ENCODE data around the gene MTERF4.

MTERF4 gene

GRCh38 chr2:241068942-241069810 lies 32.9 kb downstream of the MTERF4 start:
- DNase-seq = no peak

- no peak for DNase-seq
These were observed 33.7 kb downstream of the MTERF4 start for GRCh38 chr2:241068136-241068941.

DNA sequence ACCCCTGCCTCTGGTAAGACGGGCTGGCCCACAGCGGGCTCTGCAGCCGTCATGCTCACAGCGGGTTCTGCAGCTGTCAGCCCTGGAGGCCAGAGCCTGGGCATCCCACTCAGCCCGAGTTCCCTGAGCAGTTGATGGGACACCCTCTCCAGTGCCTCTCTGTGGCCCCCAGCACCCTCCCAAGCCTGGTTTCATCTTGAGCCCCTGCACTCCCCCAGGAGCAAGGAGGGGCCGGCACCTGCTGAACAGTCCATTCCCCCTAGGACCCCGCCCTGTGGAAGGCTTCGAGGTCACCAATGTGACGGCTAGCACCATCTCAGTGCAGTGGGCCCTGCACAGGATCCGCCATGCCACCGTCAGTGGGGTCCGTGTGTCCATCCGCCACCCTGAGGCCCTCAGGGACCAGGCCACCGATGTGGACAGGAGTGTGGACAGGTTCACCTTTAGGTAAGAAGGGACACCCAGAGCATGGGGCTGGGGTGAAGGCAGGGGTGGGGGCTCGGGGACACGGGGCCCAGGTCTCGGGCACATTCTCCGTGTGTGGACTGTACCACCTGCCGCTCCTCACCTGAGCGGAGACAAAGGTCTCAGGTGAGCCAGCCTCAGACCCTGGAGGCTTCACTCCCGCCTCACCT lies 34.5 kb downstream of the MTERF4 start:
- DNase-seq = no peak

DNA sequence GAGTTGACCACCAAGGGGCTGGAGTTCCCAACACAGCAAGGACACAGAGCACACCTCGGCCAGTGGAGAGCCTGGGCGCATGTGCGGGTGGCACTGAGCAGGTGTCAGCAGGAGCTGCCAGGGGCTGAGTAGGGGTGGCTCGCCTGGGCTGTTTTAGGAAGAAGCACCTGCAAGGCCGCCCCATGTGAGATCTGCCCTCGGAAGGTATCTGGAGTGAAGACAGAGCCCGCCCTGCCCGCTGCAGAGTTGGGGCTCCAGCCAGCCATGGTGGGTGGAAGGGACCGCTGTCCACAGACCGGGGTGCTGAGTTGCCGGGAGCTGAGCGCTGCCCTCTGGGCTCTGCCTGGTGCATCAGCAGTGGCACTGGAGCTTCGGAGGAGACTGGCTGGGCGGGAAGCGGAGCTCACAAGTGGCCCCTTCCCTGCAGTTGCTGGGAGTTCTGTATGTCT lies 35.2 kb downstream of the MTERF4 start:
- no peak for DNase-seq

- no peak for DNase-seq
These were observed 35.8 kb downstream of the MTERF4 start for GRCh38 chr2:241066171-241066892.

DNA sequence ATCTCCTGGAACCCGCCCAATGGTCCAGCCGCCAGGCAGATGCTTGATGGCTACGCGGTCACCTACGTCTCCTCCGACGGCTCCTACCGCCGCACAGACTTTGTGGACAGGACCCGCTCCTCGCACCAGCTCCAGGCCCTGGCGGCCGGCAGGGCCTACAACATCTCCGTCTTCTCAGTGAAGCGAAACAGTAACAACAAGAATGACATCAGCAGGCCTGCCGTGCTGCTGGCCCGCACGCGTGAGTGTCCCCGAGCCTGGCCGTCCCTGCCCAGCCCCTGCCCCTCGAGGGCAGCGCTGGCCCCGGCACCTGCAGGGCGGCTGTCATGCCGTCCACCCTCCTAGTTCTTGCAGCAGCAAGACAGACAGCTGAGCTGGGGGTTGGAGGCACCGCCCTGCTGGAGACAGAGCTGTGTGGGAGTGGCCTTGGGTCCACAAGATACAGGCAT lies 36.7 kb downstream of the MTERF4 start:
- DNase-seq = no peak

DNA sequence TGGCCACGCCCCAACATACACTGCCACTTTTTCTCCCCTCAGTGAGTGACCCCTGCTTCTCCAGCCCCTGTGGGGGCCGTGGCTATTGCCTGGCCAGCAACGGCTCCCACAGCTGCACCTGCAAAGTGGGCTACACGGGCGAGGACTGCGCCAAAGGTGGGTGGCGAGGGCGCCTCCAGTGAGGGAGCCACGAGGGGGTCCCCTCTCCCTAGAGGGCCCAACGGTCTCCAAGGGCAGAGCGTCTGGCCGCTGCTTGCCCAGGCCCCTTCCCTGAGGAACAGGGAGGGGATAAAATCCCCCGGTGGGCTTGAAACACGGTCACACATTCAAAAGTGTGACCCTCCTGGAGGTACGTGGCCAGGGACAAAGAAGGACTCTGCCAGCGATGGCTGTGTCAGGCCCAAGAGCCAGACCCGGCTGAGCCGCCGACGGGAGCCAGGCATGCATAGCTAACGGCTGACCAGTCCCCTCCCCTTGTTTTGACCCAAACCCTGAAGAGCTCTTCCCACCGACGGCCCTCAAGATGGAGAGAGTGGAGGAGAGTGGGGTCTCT lies 37.2 kb downstream of the MTERF4 start:
- DNase-seq = no peak

DNA sequence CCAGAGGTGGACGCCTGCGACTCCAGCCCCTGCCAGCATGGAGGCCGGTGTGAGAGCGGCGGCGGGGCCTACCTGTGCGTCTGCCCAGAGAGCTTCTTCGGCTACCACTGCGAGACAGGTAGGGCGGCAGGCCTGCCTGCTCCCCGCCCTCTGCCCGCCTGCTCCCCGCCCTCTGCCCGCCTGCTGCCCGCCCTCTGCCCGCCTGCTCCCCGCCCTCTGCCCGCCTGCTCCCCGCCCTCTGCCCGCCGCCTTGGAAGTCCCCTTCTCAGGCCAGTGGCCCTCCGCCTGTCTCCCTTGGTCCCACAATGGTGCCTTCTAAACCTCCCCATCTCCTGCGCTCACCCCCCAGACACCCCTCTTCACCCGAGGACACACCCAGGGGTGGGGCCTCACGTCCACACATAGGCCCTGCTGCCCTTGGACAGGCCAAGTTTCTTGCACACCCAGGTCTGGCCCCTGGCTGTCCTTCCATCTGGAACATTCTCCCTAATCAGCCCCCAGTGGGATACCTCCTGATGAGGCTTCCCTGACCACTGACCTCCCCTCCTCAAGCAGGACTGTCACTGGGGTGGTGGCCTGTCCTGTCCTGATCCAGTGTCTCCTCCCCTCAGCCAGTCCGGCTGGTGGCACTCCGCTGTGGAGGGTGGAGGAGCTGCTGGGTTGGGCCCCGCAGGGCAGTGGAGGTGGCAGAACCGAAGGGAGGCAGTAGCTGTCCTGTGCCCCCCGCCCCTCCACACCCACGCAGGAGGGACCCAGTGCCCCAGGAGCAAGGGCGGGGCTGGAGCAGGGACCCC lies 37.9 kb downstream of the MTERF4 start:
- peak; percentile 21 for DNase-seq

DNA sequence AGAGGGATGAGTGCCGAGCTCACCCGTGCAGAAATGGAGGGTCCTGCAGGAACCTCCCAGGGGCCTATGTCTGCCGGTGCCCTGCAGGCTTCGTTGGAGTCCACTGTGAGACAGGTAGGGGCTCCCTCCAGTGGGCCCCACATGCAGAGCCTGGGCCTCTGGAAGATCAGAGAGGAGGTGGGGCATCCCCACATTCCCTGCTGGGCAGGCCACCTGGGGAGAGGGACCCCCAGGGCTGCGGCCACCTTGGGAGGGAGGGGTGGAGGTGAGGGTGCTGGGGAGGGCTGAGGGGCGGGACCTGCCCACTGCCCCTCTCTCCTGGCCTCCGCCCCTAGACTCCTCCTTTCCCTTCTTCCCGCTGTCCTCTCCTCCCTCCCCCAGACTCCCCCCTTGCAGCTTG lies 38.5 kb downstream of the MTERF4 start:
- DNase-seq = no peak

DNA sequence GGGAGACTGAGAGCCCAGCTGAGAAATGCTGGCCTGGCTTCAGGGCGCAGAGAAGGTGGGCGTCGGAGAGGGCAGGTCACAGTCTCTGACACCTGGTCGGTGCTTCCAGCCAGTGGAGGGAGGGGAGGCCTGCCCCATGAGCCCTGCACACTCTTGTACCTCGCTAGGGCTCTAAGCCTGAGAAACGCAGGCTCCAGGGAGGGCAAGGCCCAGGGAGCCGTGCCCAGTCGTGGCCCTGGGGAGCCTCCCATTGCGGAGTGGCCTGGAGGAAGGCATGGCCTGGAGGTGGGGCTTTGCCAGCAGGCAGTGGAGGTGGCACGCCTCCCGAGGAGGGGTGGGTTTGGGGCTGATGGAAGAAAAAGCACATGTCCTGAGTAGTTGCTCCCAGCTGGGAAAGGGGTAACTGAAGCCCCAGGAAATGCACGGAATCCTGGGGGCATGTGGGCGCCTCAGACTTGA lies 39.0 kb downstream of the MTERF4 start:
- no peak for DNase-seq

DNA sequence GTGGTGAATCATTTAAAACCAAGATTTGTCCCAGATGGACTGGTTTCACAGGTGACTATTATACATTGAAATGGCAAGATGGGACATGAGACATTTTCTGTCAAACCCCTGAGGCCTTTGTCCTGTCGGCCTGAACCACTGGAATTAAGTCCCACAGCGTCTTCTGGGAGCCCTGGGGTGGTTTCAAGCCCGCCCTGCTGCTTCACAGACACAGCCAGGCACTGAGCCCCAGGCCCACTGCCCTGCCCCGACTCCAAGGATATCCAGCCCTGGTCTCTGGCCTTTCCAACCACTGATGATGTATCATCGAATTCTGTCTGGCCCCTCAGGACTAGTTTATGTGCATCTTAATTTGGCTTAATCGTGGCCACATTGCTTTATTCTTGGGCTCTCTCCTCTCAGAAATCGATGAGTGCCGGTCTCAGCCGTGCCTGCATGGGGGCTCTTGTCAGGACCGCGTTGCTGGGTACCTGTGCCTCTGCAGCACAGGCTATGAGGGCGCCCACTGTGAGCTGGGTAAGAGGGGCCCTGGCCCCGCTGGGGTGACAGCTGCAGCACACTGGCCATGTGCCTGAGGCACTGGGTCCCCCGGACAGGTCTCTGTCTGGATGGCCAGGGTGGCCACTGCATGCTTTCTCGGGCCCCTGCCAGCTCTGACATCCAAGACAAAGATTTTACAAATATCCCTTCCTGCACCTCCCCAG lies 39.5 kb downstream of the MTERF4 start:
- no peak for DNase-seq

DNA sequence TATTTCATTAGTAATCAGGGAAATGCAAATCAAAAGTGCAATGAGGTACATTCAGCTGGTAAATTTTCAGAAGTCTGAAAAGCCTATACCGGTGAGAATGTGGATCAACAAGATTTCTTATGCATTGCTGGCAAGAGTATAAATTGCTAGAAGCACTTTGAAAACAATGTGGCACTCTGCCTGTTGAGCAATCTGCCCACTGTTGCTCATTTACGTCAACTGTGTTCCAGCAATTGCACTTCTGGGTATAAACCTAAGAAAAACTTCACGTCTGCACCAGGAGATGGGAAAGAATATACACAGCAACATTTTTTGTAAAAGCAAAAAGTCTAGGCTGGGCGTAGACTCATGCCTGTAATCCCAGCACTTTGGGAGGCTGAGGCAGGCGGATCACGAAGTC lies 40.8 kb downstream of the MTERF4 start:
- no peak for DNase-seq

DNA sequence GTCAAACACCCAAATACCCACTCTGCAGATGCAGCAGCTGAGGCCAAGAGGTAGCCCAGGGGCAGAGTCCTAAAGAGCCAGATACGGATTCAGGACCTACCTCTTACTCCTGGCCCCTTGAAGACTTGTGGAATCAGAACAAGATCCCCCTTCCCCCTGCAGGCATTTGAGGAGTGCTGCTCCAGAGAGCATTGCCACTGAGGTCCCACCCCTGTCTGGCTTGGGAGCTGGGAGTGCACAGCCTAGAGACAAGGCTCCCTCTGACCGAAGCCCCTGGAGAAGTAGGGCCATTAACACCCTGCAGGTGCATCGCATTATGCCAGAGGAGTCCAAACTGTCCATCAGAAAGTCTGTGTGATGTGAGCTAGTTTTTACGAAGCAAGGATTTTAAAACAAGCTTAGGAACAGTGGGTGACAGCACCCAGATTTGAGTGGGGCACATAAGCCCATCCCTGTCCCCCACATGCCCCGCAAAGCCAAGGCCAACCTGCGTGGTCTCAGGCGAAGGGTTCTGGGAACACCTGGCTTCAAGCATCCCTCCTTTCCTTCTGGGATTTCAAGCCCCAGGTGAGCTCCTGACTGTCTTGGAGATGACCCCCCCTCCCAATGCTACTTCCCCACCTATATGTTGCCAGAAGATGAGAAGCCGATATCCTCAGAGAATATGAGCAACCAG lies 48.4 kb downstream of the MTERF4 start:
- DNase-seq = no peak

DNA sequence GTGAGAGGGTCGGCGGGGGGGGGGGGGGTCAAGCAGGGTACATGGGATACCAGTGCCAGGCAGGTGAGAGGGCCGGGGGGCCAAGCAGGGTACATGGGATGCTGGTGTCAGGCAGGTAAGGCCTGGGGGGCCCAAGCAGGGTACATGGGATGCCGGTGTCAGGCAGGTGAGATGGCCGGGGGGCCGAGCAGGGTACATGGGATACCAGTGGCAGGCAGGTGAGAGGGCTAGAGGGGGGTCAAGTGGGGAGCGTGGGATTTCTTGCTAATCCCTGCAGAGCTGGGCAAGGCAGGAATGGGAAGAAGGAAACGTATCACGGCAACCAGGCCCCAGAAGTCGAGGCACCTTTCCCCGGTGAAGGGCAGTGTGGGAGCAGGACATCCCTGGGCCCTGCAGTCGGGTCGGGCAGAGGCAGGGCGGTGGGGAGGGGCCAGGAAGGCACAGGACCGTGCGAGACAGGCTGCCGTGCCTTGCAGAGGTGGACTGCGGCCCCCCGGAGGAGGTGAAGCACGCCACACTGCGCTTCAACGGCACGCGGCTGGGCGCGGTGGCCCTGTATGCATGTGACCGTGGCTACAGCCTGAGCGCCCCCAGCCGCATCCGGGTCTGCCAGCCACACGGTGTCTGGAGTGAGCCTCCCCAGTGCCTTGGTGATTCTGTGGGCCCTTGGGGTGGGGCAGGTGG lies 49.3 kb downstream of the MTERF4 start:
- no peak for DNase-seq

DNA sequence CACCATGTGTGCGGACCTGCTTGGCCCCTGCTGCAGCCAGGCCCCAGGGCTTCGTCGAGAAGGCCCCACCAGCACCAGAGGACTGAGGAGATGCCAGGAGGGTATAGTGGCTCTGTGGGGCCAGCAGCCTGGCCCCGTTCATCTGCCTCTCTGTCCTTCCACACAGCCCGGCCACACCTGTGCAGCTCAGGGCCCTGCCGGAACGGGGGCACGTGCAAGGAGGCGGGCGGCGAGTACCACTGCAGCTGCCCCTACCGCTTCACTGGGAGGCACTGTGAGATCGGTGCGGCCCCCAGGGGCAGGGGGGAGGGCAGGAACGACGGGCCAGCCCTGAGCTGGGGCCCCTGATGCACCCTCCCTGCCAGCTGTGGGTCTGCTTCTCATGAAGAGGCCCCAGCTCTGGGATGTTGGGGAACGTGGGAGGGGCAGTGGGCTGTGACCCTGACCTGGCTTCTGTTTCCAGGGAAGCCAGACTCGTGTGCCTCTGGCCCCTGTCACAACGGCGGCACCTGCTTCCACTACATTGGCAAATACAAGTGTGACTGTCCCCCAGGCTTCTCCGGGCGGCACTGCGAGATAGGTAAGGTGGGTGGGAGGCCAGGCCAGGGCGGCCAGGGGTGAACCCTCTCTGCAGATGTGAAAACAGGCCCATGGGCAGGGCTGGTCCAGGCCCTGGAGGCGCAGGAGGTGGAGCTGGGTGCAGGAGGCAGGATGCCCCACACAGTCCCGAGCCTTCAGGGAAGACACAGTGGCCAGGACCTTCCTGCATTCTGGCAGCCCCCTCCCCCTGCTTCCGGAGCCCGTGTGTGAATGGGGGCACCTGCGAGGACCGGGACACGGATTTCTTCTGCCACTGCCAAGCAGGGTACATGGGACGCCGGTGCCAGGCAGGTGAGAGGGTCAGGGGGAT lies 50.3 kb downstream of the MTERF4 start:
- DNase-seq = no peak

- no peak for DNase-seq
These were observed 51.2 kb downstream of the MTERF4 start for GRCh38 chr2:241050624-241051577.
